H1 (cell line): ENCODE data around the gene CCNY. TPM values are rescaled to one million over a fixed set of nuclear protein-coding genes. Genes with fewer than 3 reads are reported as not detected.

Source experiments
- CTCF ChIA-PET: fragments of 300-600 bp; sonication (Branson Sonifier 250); formaldehyde crosslinking; loops from one replicate; lab custom pipeline; 2021; ENCODE audit not compliant: partially characterized antibody; lab: Charles Lee
- POLR2A ChIA-PET: fragments of 300-600 bp; sonication (Branson Sonifier 250); formaldehyde crosslinking; loops from one replicate; lab custom pipeline; 2021; ENCODE audit warnings: inconsistent platforms; ENCODE audit not compliant: partially characterized antibody; lab: Charles Lee
- DNase-seq, 2 experiments: peaks; one replicate each; pipeline versions ENCODE4 v3.0.0 to v3.0.0-alpha.2; 2010 to 2022; ENCODE audit warnings: low spot score in 2 of 2, low read depth in 1 of 2, mixed read lengths in 1 of 2
- FAIRE-seq: peaks from 2 replicates; lab custom pipeline; 2011; peaks lifted over from hg19 to GRCh38; lab: Jason Lieb, UNC
- H2AFZ ChIP-seq: 2 replicates; pipeline ENCODE4 v1.8.1; 2012; ENCODE audit warnings: low read length, inconsistent platforms
- H2AK5ac ChIP-seq: 2 replicates; pipeline ENCODE4 v1.6.1; 2013; ENCODE audit warnings: low read depth, low read length
- H2BK120ac ChIP-seq: replicated peaks from 2 replicates; pipeline ENCODE3; 2013; ENCODE audit warnings: low read depth, low read length, inconsistent platforms
- H2BK12ac ChIP-seq: 2 replicates; pipeline ENCODE4 v1.6.1; 2013; ENCODE audit warnings: low read depth, low read length
- H2BK15ac ChIP-seq: 2 replicates; pipeline ENCODE4 v1.6.1; 2013; ENCODE audit warnings: low read length
- H2BK20ac ChIP-seq: 2 replicates; pipeline ENCODE4 v1.6.1; 2013; ENCODE audit warnings: low read length
- H2BK5ac ChIP-seq: 2 replicates; pipeline ENCODE4 v1.6.1; 2013; ENCODE audit warnings: low read depth, low read length
- H3K14ac ChIP-seq: 2 replicates; pipeline ENCODE4 v1.6.1; 2013; ENCODE audit warnings: inconsistent platforms; ENCODE audit not compliant: insufficient read length
- H3K18ac ChIP-seq: 2 replicates; pipeline ENCODE4 v1.6.1; 2013; ENCODE audit warnings: low read length; ENCODE audit errors: extremely low read depth
- H3K23ac ChIP-seq: 2 replicates; pipeline ENCODE4 v1.6.1; 2013; ENCODE audit warnings: inconsistent platforms; ENCODE audit not compliant: insufficient read length
- H3K23me2 ChIP-seq: 2 replicates; pipeline ENCODE4 v1.6.1; 2013; ENCODE audit warnings: low read depth, low read length
- H3K27ac ChIP-seq: 2 replicates; pipeline ENCODE4 v1.6.1; 2011; ENCODE audit warnings: low read depth, low read length, inconsistent platforms
- H3K27me3 ChIP-seq, 4 experiments: replicated peaks in 1 of 4; 1 replicate in 1 of 4; 2 replicates in 3 of 4; pipeline versions ENCODE4 v1.6.1 to v1.8.1; 2011 to 2013; ENCODE audit warnings: low read length in 3 of 4, mild to moderate bottlenecking in 3 of 4, inconsistent platforms in 2 of 4, mixed read lengths in 2 of 4, moderate library complexity in 1 of 4; ENCODE audit not compliant: control insufficient read depth in 3 of 4, insufficient read depth in 3 of 4; ENCODE audit errors: extremely low read depth in 1 of 4
- H3K36me3 ChIP-seq, 4 experiments: 2 replicates each; pipeline versions ENCODE4 v1.6.1 to v1.8.1; 2011 to 2013; ENCODE audit warnings: mild to moderate bottlenecking in 4 of 4, low read length in 3 of 4, moderate library complexity in 2 of 4, control low read depth in 1 of 4, inconsistent platforms in 1 of 4; ENCODE audit not compliant: insufficient read depth in 4 of 4, control insufficient read depth in 2 of 4
- H3K4ac ChIP-seq: replicated peaks from 2 replicates; pipeline ENCODE3; 2013; ENCODE audit warnings: low read length, low read depth, mixed read lengths, inconsistent platforms; ENCODE audit not compliant: insufficient read length
- H3K4me1 ChIP-seq, 4 experiments: replicated peaks in 1 of 4; 1 replicate in 1 of 4; 2 replicates in 3 of 4; pipeline versions ENCODE4 v1.6.1 to v1.8.1; 2011 to 2013; ENCODE audit warnings: low read length in 3 of 4, inconsistent platforms in 2 of 4, mixed read lengths in 1 of 4; ENCODE audit not compliant: insufficient read depth in 4 of 4, control insufficient read depth in 3 of 4
- H3K4me2 ChIP-seq, 2 experiments: 2 replicates each; pipeline versions ENCODE4 v1.6.1 to v1.8.1; 2011 to 2013; ENCODE audit warnings: low read depth in 2 of 2, low read length in 2 of 2, control low read depth in 1 of 2, inconsistent platforms in 1 of 2, mild to moderate bottlenecking in 1 of 2; ENCODE audit not compliant: insufficient read depth in 1 of 2
- H3K4me3 ChIP-seq, 4 experiments: fragments of 200-600, 300-600 bp in 1 of 4; sonication (generic), shearing (Covaris generic), sonication (Bioruptor Twin) in 1 of 4; 2 replicates each; pipeline versions ENCODE4 v1.5.1 to v1.8.1; 2011 to 2016; ENCODE audit warnings: low read length in 4 of 4, low read depth in 3 of 4, control low read depth in 2 of 4, inconsistent platforms in 2 of 4, mild to moderate bottlenecking in 2 of 4, mixed read lengths in 1 of 4, moderate library complexity in 1 of 4; ENCODE audit not compliant: insufficient read depth in 2 of 4; ENCODE audit errors: extremely low read depth in 1 of 4
- H3K56ac ChIP-seq: replicated peaks from 2 replicates; pipeline ENCODE3; 2013; ENCODE audit warnings: low read depth, mild to moderate bottlenecking, mixed read lengths, low read length, inconsistent platforms; ENCODE audit not compliant: insufficient read length
- H3K79me1 ChIP-seq: 2 replicates; pipeline ENCODE4 v1.6.1; 2013; ENCODE audit warnings: low read depth, low read length, control low read depth
- H3K79me2 ChIP-seq, 2 experiments: 2 replicates each; pipeline versions ENCODE4 v1.6.1 to v1.8.1; 2012 to 2013; ENCODE audit warnings: low read length in 2 of 2, mild to moderate bottlenecking in 2 of 2, inconsistent platforms in 1 of 2; ENCODE audit not compliant: insufficient read depth in 2 of 2, control insufficient read depth in 1 of 2
- H3K9ac ChIP-seq, 4 experiments: replicated peaks in 1 of 4; 1 replicate in 1 of 4; 2 replicates in 3 of 4; pipeline versions ENCODE4 v1.6.1 to v1.8.1; 2011 to 2013; ENCODE audit warnings: low read depth in 3 of 4, low read length in 3 of 4, control low read depth in 2 of 4, mild to moderate bottlenecking in 2 of 4, moderate library complexity in 2 of 4, inconsistent platforms in 1 of 4; ENCODE audit errors: extremely low read depth in 1 of 4
- H3K9me3 ChIP-seq, 2 experiments: 2 replicates each; pipeline versions ENCODE4 v1.6.1 to v1.8.1; 2012 to 2013; ENCODE audit warnings: mild to moderate bottlenecking in 2 of 2, moderate library complexity in 2 of 2, control low read depth in 1 of 2, inconsistent platforms in 1 of 2, low read depth in 1 of 2, low read length in 1 of 2, mixed read lengths in 1 of 2; ENCODE audit not compliant: insufficient read depth in 2 of 2
- H4K20me1 ChIP-seq, 2 experiments: replicated peaks in 1 of 2; 2 replicates each; pipeline versions ENCODE3 to v1.8.1; 2011 to 2013; ENCODE audit warnings: inconsistent platforms in 2 of 2, low read length in 2 of 2, mild to moderate bottlenecking in 1 of 2; ENCODE audit not compliant: insufficient read depth in 2 of 2, control insufficient read depth in 1 of 2
- H4K5ac ChIP-seq: 2 replicates; pipeline ENCODE4 v1.6.1; 2013; ENCODE audit warnings: low read length, low read depth, mixed read lengths, inconsistent platforms; ENCODE audit not compliant: insufficient read length
- H4K8ac ChIP-seq: 2 replicates; pipeline ENCODE4 v1.8.0; 2013; ENCODE audit warnings: mild to moderate bottlenecking, moderate library complexity, low read length, inconsistent platforms; ENCODE audit not compliant: insufficient read depth; ENCODE audit errors: extremely low read depth
- H4K91ac ChIP-seq: replicated peaks from 2 replicates; pipeline ENCODE3; 2013; ENCODE audit warnings: low read length, mixed read lengths, inconsistent platforms; ENCODE audit not compliant: insufficient read length
- POU5F1 ChIP-seq: IDR thresholded peaks from 2 replicates; pipeline ENCODE4 v1.6.1; 2011; ENCODE audit warnings: low read depth, mild to moderate bottlenecking, low read length, moderate library complexity
- RBBP5 ChIP-seq: IDR thresholded peaks from 2 replicates; pipeline ENCODE4 v1.7.1; 2012; ENCODE audit warnings: low read depth, mild to moderate bottlenecking, inconsistent platforms, low read length, moderate library complexity, borderline replicate concordance
- WGBS, 2 experiments: shearing (Covaris generic) in 1 of 2; methylation state at CpG; one replicate each; pipeline versions ENCODE4 v1.1.6 to v1.1.7; 2013 to 2015; ENCODE audit warnings: low lambda C conversion rate in 2 of 2, mixed read lengths in 2 of 2, inconsistent platforms in 1 of 2, low coverage in 1 of 2, missing lambda C conversion rate in 1 of 2; ENCODE audit not compliant: insufficient replicate concordance in 2 of 2, insufficient coverage in 1 of 2, insufficient read length in 1 of 2; ENCODE audit errors: extremely low coverage in 1 of 2, missing lambda C conversion rate in 1 of 2; 5-methylcytosine and 5-hydroxymethylcytosine counted together
- polyA plus RNA-seq, 7 experiments: library from polyadenylated mRNA; depleted of rRNA in 3 of 7; stranded (reverse) in 5 of 7; unstranded in 2 of 7; fragments of >200 nt in 5 of 7; fragments of 200-250 nt in 2 of 7; gene quantifications; 1 replicate in 5 of 7; 2 replicates in 1 of 7; 4 replicates in 1 of 7; pipeline versions ENCODE4 v1.2.1 to v1.2.3, GENCODE V29; 2011 to 2013; ENCODE audit warnings: missing spikeins in 2 of 7, mixed read lengths in 2 of 7
- total RNA-seq: library from RNA; stranded (reverse); fragmentation: NEBNext Ultra II Directional; extraction: Animal tissue kit (Norgen Biotek cat#: 25700); gene quantifications from 2 replicates; pipeline ENCODE4 v1.2.1, GENCODE V29; 2021
- TF ChIP-seq, protein P1 (sequence below): IDR thresholded peaks from 2 replicates; pipeline ENCODE4 v1.6.1; 2011; ENCODE audit warnings: low read length, improper control_type of control experiment

CCNY gene
- total and polyA plus RNA-seq, 2 of the 8 experiments (the other 6 are each of a cell fraction or from before 2014, with no cell fraction given) = 25.3 to 68.2 TPM

DNA sequence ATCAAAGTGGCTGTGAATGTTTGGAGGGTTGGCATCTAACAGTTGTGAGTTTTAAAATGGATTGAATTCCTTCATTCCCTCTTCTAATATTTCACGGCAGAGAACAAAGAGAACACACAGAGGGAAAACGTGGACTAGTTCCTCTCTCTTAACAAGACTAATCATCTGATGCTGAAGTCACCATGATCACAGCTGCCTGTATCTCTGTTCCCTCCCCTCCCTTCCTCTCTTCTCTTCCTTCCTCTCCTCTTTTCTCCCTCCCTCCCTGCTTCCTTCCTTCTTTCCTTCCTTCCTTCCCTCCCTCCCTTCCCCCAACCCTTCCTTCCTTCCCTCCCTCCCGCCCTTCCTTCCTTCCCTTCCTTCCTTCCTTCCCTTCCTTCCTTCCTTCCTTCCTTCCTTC lies 258.8 kb downstream of the CCNY start:
- Histone ChIP-seq H4K91ac (peak overlapping the region; percentile 85), H3K27ac (peak overlapping the region; percentile 33; the same call in 1 of the 2 replicates), H3K23me2 (peaks cover 5% of the 10 kb centered on the region; the same call in 1 of the 2 replicates), H3K4me1 (peaks cover 6 to 18% (median 13%) of the 10 kb centered on the region in 4 experiments; a peak in 6 of 7 replicates), H3K36me3 (no peaks in the 10 kb centered on the region), H2BK5ac (peak overlapping the region; percentile 98; the same call in 1 of the 2 replicates), H3K14ac (no peak overlapping the region), H2AK5ac (peak overlapping the region; percentile 98; the same call in 1 of the 2 replicates), H3K4me2 (peak overlapping the region in 1 of 2 experiments; percentile 55; a peak in 1 of 4 replicates), H3K9me3 (peaks cover 6 to 12% of the 10 kb centered on the region in 2 experiments), H3K9ac (no peak overlapping the region), H2BK120ac (peak overlapping the region; percentile 85), H4K5ac (peak overlapping the region; percentile 41), H2BK20ac (peak overlapping the region; percentile 92)
- POLR2A ChIA-PET = interaction anchor here (0.6 to 1.4 kb wide), 4 partner anchors 8 to 582 kb away, joined by 3 read pairs; no protein-coding TSS in a partner anchor
- FAIRE-seq = no peak
- CTCF ChIA-PET = interaction anchor here (0.9 to 1.5 kb wide), 3 partner anchors 10 to 48 kb away, joined by 3 to 4 read pairs (median 3); partner anchors contain the start of gene GJD4
- TF ChIP-seq RBBP5 (no peak), POU5F1 (no peak)
- TF ChIP-seq, protein P1, sequence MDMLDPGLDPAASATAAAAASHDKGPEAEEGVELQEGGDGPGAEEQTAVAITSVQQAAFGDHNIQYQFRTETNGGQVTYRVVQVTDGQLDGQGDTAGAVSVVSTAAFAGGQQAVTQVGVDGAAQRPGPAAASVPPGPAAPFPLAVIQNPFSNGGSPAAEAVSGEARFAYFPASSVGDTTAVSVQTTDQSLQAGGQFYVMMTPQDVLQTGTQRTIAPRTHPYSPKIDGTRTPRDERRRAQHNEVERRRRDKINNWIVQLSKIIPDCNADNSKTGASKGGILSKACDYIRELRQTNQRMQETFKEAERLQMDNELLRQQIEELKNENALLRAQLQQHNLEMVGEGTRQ = no peak
- TF ChIP-seq, all 59 proteins: peak for 0
- Histone ChIP-seq H3K56ac (no peak overlapping the region), H2BK15ac (no peak overlapping the region), H3K79me2 (no peaks in the 10 kb centered on the region), H3K23ac (no peak overlapping the region), H3K27me3 (no peaks in the 10 kb centered on the region), H3K4ac (no peak overlapping the region), H3K79me1 (no peaks in the 10 kb centered on the region), H3K4me3 (no peak overlapping the region), H2BK12ac (peak overlapping the region; percentile 95), H4K8ac (no peak overlapping the region), H3K18ac (peak overlapping the region; percentile 97; the same call in 1 of the 2 replicates), H4K20me1 (no peaks in the 10 kb centered on the region), H2AFZ (no peak overlapping the region; the same call in 1 of the 2 replicates)
- DNase-seq = no peak
- 23 to 92% methylated on average over 1 to 3 of the region's 3 CpGs for WGBS, 2 experiments
